OCI-LY1 (cell line): ENCODE measurements around the gene DCC.

Source experiments
- EZH2 ChIP-seq: fragments of 200-600 bp; sonication (generic), shearing (Covaris generic); IDR thresholded peaks from 2 replicates; pipeline ENCODE4 v1.8.0; 2017; ENCODE audit warnings: borderline replicate concordance, mixed run types, mild to moderate bottlenecking, antibody characterized with exemption, low read length, moderate library complexity, mixed read lengths
- TF ChIP-seq, protein P1 (sequence below): fragments of 200-600 bp; sonication (generic), shearing (Covaris generic); IDR thresholded peaks from 2 replicates; pipeline ENCODE4 v1.5.1; 2017; ENCODE audit warnings: mild to moderate bottlenecking, antibody characterized with exemption, low read length, moderate library complexity, mixed read lengths

DNA sequence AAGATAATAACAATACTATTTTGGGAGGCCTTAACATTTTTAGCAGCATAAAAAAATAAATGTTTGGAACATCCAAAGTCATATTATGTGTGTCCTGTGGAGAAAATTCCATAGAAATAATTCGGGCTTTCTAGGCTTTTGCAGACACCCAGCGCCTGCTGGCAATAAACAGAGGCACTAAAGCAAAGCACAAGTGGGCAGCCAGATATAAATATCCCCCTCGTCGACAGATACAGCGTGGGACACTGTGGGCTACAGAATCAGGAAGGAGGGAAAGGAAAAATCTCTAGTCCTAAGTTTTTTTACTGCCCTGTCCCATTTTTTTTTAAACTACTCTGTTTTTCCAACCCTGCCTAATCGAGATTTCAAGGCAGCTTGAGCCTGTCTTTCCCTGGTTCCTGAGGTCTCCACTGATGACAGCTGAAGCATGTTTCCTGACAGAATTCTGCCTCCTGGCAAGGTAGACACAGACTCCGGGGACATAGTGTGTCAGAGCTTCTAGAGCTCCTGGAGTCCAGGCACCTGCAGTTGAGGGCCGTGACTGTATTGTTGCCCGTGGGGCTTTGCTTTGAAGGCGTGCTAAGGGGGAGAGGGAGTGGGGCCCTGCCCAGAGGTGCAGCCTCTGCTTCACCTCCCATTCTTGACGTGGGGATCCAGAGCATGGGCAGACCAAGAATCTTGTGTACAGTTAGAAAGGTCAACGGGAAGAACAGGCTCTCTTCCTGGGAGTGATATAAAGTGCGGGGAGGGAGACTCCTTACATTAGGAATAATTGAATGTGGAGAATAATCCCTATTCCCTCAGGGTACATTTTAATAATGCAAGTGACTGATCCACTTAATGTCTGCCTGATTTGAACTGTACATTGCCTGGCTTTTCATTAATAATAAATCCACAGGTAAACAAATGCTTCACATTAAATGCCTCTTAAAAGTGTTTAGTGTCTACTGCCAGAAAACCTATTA lies 232.3 kb downstream of the DCC start:
- TF ChIP-seq, protein P1, sequence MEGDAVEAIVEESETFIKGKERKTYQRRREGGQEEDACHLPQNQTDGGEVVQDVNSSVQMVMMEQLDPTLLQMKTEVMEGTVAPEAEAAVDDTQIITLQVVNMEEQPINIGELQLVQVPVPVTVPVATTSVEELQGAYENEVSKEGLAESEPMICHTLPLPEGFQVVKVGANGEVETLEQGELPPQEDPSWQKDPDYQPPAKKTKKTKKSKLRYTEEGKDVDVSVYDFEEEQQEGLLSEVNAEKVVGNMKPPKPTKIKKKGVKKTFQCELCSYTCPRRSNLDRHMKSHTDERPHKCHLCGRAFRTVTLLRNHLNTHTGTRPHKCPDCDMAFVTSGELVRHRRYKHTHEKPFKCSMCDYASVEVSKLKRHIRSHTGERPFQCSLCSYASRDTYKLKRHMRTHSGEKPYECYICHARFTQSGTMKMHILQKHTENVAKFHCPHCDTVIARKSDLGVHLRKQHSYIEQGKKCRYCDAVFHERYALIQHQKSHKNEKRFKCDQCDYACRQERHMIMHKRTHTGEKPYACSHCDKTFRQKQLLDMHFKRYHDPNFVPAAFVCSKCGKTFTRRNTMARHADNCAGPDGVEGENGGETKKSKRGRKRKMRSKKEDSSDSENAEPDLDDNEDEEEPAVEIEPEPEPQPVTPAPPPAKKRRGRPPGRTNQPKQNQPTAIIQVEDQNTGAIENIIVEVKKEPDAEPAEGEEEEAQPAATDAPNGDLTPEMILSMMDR = no peak
- no peak for TF ChIP-seq EZH2
